Mucosa of gallbladder (tissue), 1 donor: ENCODE data around the gene SYT7. TPM values are rescaled to one million over a fixed set of nuclear protein-coding genes. Genes with fewer than 3 reads are reported as not detected.
"Not testable (repeated sequence)": the region's sequence is repeated elsewhere in the genome, so short reads cannot be mapped to it uniquely, and the experiment has no call there.

Source experiments
- DNase-seq: peaks from one replicate; pipeline ENCODE4 v3.0.0-alpha.2; 2020; ENCODE audit warnings: low spot score
- total RNA-seq: library from RNA; stranded (reverse); gene quantifications from one replicate; pipeline ENCODE4 v1.2.1, GENCODE V29; 2021
- donor health status: DM: no; HTN: no; CAD: no.

SYT7 gene
- total RNA-seq, 1 donor from 2014 or later = 1.5 TPM

DNA sequence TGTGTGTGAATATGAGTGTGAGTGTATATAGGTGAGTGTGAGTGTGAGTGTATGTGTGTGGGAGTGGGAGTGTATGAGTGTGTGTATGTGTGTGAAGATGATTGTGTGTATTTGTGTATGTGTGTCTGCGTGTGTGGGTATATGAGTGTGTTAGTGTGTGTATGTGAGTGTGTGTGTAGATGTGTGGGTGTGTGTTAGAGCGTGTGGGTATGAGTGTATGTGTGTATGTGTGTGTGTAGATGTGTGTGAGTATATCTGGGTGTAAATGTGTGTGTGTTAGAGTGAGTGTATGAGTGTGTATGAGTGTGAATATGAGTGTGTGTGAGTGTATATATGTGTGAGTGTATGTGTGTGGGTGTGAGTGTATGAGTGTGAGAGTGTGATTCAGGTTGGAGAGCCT, 83.4 kb downstream of the SYT7 start:
- DNase-seq = no peak

DNA sequence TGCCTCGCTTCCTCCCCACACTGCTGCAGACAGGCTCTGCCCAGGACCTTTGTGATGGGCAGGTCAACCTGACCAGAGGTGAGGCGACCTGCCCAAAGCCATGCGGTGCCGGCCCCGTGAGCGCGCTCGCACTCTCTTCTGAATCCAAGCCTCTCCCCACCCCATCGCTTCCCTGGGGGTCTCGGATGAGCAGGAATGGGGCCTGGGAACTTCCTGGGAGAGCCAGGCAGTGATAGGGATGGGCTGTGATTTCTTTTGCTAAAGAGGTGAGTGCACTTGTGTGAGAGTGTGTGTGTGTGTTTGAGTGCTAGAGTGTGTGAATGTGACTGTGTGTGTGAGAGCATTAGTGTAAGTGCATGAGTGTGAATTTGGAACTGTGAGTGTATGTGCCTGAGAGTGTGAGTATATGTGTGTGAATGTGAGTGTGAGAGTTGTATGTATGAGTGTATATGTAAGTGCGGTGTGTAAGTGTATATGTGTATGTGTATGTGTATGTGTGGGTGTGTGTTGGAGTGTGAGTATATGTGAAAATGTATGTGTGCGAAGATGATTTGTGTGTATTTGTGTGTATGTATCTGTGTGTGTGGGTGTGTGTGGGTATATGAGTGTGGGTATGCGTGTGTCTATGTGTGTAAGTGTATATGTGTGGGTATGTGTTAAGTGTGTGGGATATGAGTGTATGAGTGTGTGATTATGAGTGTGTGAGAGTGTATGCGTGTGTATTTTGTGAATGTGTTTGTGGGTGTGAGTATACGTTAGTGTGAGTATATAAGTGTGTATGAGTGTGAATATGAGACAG, 84.1 kb downstream of the SYT7 start:
- DNase-seq = no peak

GRCh38 chr11:61495801-61496601, 84.9 kb downstream of the SYT7 start:
- no peak for DNase-seq

DNA sequence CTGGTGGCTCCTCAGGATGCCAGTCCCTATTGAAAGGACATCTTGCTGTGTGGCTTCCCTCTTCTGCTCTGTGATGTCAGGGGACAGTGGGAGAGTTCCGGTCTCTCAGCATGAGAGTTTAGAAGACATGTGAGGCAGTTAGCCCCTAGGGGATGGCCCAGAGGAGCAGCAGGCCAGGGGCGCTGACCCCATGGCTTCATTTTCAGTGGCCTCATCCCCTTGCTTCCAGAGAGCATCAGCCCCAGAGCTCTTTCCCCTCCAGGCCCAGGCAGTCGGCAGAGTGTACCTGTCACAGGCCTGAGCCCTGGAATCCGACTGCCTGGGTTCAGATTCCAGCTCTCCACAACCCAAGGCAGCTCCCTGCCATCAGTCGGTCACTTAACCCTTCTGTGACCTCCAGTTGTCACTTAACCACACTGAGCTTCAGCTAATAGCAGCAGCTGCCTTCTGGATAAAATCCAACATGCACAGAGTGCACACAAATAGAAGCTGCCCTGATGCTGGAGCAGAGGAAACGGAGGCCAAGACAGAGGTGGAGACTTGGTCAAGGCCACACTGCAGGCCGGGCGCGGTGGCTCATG, 86.4 kb downstream of the SYT7 start:
- DNase-seq = no peak

- no peak for DNase-seq
These were observed 89.0 kb downstream of the SYT7 start for GRCh38 chr11:61491736-61492395.

- peak; percentile 23 for DNase-seq
These were observed 90.8 kb downstream of the SYT7 start for GRCh38 chr11:61489833-61490721.

DNA sequence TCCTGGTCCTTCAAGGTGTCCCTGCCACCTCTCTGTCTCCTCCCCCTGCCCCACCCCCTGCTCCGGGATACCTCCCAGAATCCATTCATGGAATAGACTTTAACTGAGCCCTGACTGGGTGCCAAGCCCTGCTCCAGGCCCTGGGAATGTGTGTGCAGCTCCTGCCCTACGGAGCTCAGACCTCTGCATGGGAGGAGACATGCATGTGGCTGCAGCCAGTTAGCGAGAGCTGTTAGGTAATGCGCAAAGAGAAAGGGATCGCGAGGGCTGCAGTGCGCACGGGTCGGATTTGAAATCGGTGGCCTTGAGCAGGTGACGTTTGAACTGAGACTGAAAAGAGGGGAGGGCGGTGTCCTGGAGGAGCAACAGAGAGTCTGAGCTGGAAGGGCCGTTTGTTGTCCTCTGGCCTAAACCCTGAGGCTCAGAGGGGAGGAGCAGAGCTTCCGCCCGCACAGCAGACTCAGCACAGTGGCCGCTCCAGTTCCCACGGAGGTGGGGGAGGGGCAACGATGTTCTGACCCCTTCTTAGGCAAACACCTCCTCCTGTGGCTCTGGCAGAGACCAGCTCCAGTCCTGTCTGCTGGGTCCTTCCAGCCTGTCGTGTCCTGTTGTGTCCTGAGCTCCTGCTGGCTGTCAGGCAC, 92.1 kb downstream of the SYT7 start:
- DNase-seq = peak; percentile 72

- no peak for DNase-seq
These were observed 93.4 kb downstream of the SYT7 start for GRCh38 chr11:61487342-61488025.

- DNase-seq = no peak
These were observed 94.1 kb downstream of the SYT7 start for GRCh38 chr11:61486779-61487178.

- DNase-seq = no peak
These were observed 94.8 kb downstream of the SYT7 start for GRCh38 chr11:61486011-61486620.

DNA sequence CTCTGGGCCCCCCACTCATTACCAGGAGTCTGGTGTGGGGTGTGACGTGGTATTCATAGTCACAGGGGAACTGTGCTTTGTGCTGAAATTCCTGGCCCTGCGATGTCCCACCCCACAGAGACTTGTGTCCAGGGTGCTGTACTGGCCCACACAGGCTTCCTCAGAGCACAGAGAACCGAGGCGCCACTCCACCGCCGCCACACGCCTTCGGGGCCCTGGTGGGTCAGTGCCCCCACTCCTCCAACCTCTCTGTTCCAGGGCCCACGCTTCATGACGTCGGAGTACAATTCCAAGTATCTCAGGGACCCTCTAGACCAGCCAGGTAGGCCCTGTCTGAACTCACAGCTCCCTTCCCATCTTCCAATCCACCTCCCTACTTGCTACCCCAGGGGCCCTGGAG, 95.8 kb downstream of the SYT7 start:
- DNase-seq = no peak

DNA sequence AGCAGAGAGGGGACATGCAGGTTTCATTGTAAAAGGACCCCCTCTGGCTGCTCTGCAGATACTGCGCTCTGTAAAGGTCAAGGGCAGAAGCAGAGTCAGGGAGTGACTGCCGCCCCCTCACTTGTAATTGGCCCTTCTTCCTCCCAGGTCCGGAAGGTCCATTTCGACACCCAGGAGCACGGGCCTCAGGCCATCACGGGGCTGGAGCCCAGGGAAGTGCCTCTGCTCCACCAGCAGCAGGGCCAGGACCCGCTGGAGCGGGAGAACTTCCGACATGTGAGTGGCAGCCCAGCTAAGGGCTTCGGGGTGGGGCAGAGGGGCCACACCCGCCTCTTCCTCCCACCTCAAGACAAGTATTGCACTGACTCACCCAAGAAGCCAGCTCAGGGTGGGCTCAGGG, 96.3 kb downstream of the SYT7 start:
- DNase-seq = no peak

DNA sequence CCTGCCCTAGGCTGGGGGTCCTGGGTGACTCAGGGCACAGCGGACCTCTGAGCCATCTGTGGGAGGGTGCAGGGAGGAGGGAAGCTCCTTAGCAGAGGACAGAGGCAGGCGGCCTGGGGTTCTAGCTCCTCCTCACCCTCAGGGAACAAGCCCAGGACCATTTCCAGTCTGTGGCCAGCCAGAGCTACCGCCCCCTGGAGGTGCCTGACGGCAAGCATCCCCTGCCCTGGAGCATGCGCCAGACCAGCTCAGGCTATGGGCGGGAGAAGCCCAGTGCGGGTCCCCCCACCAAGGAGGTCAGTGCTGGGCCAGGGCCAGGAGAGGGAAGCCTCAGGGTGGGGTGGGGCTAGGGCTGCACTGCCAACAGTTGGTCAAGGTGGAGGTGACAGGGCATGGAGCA, 98.4 kb downstream of the SYT7 start:
- no peak for DNase-seq

DNA sequence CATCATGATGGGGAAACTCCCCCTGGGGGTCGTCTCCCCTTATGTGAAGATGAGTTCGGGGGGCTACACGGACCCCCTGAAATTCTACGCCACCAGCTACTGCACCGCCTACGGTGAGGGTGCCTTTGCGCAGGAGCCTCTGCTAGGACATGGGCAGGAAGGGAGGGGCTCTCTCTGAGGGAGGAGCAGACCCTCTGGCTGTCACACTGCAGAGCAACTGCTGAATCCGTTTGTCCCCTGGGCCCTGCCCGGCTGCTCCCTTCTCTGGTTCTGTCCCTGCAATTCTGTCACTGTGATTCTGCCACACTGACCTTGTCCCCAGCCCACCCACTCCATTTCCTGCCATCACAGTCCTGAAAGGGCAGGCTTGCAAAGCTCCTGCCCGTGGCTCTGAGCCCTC, 99.1 kb downstream of the SYT7 start:
- no peak for DNase-seq

- no peak for DNase-seq
These were observed 99.9 kb downstream of the SYT7 start for GRCh38 chr11:61480994-61481335.

GRCh38 chr11:61480261-61480993, 100.4 kb downstream of the SYT7 start:
- DNase-seq = no peak

DNA sequence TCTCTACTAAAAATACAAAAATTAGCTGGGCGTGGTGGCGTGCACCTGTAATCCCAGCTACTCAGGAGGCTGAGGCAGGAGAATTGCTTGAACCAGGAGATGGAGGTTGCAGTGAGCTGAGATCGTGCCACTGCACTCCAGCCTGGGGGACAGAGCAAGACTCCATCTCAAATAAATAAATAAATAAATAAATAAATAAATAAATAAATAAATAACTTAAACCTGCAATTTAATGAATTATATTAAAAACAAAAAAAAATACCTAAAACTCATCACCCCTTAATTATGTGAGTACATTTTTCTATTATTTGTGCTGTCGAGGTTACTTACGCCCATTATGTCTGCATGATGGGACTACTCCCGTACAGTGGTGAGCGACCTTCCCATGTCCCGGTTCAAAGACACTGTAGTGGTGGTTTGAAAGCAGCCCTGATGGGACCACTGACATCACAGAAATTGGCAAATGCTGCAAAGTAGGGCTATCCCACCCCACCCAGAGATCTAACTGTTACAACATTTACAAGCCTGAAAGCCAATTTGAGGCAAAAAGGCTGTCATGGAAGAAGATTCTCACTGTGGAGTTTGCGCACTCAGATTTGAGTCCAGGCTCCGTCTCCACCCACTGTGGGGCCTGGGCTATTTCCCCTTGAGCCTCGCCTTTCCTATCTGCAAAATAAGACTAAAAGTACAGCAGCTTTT, 101.4 kb downstream of the SYT7 start:
- DNase-seq = not testable (repeated sequence)

DNA sequence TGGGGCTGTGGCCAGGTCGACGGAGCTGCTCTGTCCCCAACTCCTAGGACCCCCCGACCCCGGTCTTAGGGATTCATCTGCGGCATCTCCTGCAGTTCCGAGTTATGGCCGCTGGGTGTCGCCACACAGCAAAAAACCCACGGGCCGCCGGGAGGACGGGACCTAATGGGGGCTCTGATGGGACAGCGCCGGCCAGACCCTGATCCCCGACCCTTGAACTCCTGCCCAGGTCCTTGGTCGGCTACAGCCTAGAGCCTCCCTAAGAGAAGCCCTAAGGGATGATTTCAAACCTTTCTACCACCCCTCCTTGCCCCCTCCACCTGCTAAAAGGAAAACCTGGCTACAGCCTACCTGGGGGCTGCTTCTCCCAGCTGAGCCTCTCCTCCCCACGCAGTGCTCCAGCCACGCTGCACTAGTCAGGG, 103.1 kb downstream of the SYT7 start:
- DNase-seq = peak; percentile 36
